Gastroesophageal sphincter (tissue), 3 donors: ENCODE measurements around the gene PRIM2.
"Not testable (repeated sequence)": the region's sequence is repeated elsewhere in the genome, so short reads cannot be mapped to it uniquely, and the experiment has no call there.

Experiments used
- CTCF ChIP-seq, 4 experiments: fragments of 200-600 bp in 2 of 4; fragments of 450-650 bp in 2 of 4; sonication (generic) in 1 of 4; IDR thresholded peaks; one replicate each; pipeline ENCODE4 v1.5.1; 2017 to 2019; ENCODE audit warnings: antibody characterized with exemption in 4 of 4, mild to moderate bottlenecking in 2 of 4, moderate library complexity in 2 of 4
- EP300 ChIP-seq: sonication (generic); formaldehyde crosslinking; IDR thresholded peaks from one replicate; pipeline ENCODE4 v1.6.1; 2017; ENCODE audit warnings: antibody characterized with exemption, mild to moderate bottlenecking
- POLR2A ChIP-seq, 2 donors: fragments of 450-650 bp; IDR thresholded peaks; one replicate each; pipeline ENCODE4 v1.6.1; 2017; ENCODE audit warnings: antibody characterized with exemption in 2 of 2, mild to moderate bottlenecking in 2 of 2, moderate library complexity in 1 of 2

DNA sequence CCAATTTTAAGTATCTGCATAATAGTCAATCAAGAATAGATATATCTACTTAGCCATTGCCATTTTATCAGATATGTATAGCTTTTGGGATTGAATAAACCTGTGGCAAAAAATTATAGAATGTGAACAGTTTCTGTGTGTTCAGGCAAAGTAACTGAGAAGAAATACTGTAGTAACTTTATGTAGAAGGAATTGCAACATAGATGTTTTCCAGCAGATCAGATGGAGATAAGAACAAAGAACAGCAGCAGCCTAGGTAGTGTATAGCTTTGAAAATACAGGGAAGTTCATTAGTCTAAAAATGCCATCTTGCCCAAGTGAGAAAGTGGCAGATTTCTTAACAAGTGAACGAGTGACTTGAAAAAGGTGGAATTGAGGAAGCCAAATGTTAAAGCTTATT lies 197.7 kb downstream of the PRIM2 start:
- not testable (repeated sequence) for TF ChIP-seq CTCF (IDR thresholded peaks at IDR 0.05); EP300; POLR2A (IDR thresholded peaks at IDR 0.05)
